Stimulated activated CD8-positive, alpha-beta memory T cell treated with anti-CD3 and anti-CD28 coated beads, Interleukin-4, amount 100 ng/mL, for 24 hours (primary cell): ENCODE data around the gene EGFL7.
"Not testable (repeated sequence)": the region's sequence is repeated elsewhere in the genome, so short reads cannot be mapped to it uniquely, and the experiment has no call there.

Experiments
- DNase-seq: peaks from one replicate; pipeline ENCODE4 v3.0.0-alpha.2; 2020; ENCODE audit warnings: low read depth

The EGFL7 gene

GRCh38 chr9:136624184-136624951 lies 38.3 kb upstream of the EGFL7 start:
- no peak for DNase-seq

GRCh38 chr9:136625101-136626065 lies 37.3 kb upstream of the EGFL7 start:
- DNase-seq: no peak

- no peak for DNase-seq
These were observed 36.5 kb upstream of the EGFL7 start for GRCh38 chr9:136626066-136626725.

GRCh38 chr9:136626740-136627642 lies 35.7 kb upstream of the EGFL7 start:
- no peak for DNase-seq

- DNase-seq: no peak
These were observed 35.0 kb upstream of the EGFL7 start for GRCh38 chr9:136627703-136628102.

GRCh38 chr9:136628268-136628667 lies 34.4 kb upstream of the EGFL7 start:
- no peak for DNase-seq

- DNase-seq: no peak
These were observed 33.5 kb upstream of the EGFL7 start for GRCh38 chr9:136629001-136629878.

- DNase-seq: peak; percentile 31
These were observed 32.6 kb upstream of the EGFL7 start for GRCh38 chr9:136629879-136630661.

GRCh38 chr9:136630662-136630992 lies 32.1 kb upstream of the EGFL7 start:
- DNase-seq: no peak

- DNase-seq: peak; percentile 60
These were observed 31.4 kb upstream of the EGFL7 start for GRCh38 chr9:136631038-136632000.

- not testable (repeated sequence) for DNase-seq
These were observed 30.6 kb upstream of the EGFL7 start for GRCh38 chr9:136632072-136632471.

- not testable (repeated sequence) for DNase-seq
These were observed 30.1 kb upstream of the EGFL7 start for GRCh38 chr9:136632491-136633106.

- DNase-seq: no peak
These were observed 27.8 kb upstream of the EGFL7 start for GRCh38 chr9:136634904-136635303.

- no peak for DNase-seq
These were observed 22.3 kb upstream of the EGFL7 start for GRCh38 chr9:136640171-136641111.

- no peak for DNase-seq
These were observed 20.2 kb upstream of the EGFL7 start for GRCh38 chr9:136642439-136642921.

GRCh38 chr9:136643596-136644342 lies 18.9 kb upstream of the EGFL7 start:
- no peak for DNase-seq
